Muscle layer of colon (tissue), 2 donors: ENCODE data around the gene OXER1.

Experiments
- H3K27ac ChIP-seq: one replicate; pipeline ENCODE4 v1.7.0; 2013; ENCODE audit warnings: low read depth, mild to moderate bottlenecking, low read length, moderate library complexity
- H3K27me3 ChIP-seq, 2 donors: one replicate each; pipeline ENCODE4 v1.7.0; 2013; ENCODE audit warnings: low read length in 2 of 2, mild to moderate bottlenecking in 2 of 2; ENCODE audit not compliant: insufficient read depth in 2 of 2, control insufficient read depth in 1 of 2
- H3K36me3 ChIP-seq: one replicate; pipeline ENCODE4 v1.7.0; 2013; ENCODE audit warnings: mild to moderate bottlenecking, low read length; ENCODE audit not compliant: insufficient read depth
- H3K4me1 ChIP-seq: one replicate; pipeline ENCODE4 v1.7.0; 2013; ENCODE audit warnings: mild to moderate bottlenecking, low read length; ENCODE audit not compliant: insufficient read depth
- H3K4me3 ChIP-seq, 2 donors: one replicate each; pipeline ENCODE4 v1.7.0; 2013; ENCODE audit warnings: low read length in 2 of 2, low read depth in 1 of 2, mild to moderate bottlenecking in 1 of 2, moderate library complexity in 1 of 2
- H3K9ac ChIP-seq: one replicate; pipeline ENCODE4 v1.7.0; 2013; ENCODE audit warnings: low read length
- H3K9me3 ChIP-seq: one replicate; pipeline ENCODE4 v1.7.0; 2013; ENCODE audit warnings: mild to moderate bottlenecking, low read length
- donor health status: abdominal sarcoma.
- donor health status: Adenocarcinoma of cecum.

Gene OXER1

DNA sequence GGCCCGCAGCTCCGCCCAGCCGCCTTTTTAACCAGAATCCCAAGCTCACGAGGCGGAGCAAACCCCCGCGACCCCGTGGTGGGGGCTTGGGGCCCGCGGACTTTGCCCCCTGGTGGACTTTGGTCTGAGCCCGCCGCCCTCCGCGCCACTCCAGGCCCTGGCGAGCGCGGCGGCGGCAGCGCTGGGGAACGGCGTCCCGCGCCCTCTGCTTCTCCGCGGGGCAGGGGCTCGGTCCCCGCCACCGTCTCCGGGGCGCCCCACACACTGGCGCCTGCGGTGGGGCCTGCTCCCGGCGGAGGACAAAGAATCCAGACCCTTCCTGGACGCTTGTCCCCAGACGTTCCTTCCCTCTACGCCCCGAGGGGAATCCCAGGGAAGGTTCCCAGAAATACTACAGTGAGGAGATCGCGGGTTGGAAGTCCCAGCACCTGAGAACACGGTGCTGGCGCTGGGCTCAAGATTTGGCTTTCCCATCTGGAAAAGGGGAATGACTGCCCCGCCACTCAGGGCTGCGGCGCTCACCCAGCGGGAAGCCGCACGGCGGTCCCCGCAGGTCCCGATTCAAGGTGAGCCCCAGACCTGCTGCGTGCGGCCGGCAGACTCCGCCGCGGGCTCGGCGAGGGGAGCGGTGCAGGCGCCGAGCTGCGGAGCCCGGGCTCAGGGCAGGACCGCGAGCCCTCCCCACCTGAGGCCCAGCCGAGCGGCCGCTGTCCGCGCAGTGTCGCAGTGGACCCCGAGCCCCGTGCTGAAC lies 28.8 kb upstream of the OXER1 start, which contains the start of gene HAAO:
Gene HAAO, minus strand, starts transcription at position 1 of the 751 bp plus-strand sequence. CDS start 47 bp downstream, outside the sequence.
- H3K4me1 ChIP-seq: peaks cover 15% of the 10 kb centered on the region
- no peaks in the 10 kb centered on the region for H3K27me3 ChIP-seq
- H3K9me3 ChIP-seq: no peaks in the 10 kb centered on the region
- H3K9ac ChIP-seq: peak within 1 kb of the TSS; percentile 55
- H3K27ac ChIP-seq: peak within 1 kb of the TSS; percentile 74
- peak within 1 kb of the TSS; percentile 24 to 59 for H3K4me3 ChIP-seq
- H3K36me3 ChIP-seq: no peaks in the 10 kb centered on the region

GRCh38 chr2:42792087-42792582 lies 28.2 kb upstream of the OXER1 start:
- peak overlapping the region; percentile 24 to 59 for H3K4me3 ChIP-seq

DNA sequence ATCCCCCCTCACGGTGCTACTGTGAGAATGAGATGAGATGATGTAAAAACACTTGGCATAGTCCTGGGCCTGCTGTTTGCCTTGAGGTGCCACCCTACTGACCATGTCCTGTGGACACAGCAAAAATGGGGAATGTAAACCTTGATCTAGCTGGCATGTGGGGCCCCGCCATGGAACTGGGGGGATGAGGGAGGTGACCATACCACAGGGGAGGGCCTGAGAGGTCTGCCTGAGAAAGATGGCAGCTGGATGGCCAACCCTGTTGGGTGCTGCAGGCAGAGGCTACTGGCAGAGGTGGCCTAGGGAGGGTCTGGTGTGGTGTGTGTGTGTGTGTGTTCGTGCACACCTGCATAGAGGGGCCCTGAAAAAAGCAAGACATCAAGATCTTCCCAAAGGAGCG lies 27.7 kb upstream of the OXER1 start:
- H3K36me3 ChIP-seq: peaks cover 3% of the 10 kb centered on the region
- H3K4me1 ChIP-seq: peaks cover 15% of the 10 kb centered on the region
- no peaks in the 10 kb centered on the region for H3K27me3 ChIP-seq
- H3K9ac ChIP-seq: no peak overlapping the region
- no peak overlapping the region for H3K27ac ChIP-seq
- H3K4me3 ChIP-seq: peak overlapping the region; percentile 24 to 59
- H3K9me3 ChIP-seq: no peaks in the 10 kb centered on the region

More at GRCh38 chr2:42792087-42792582, 28.2 kb upstream of the OXER1 start:
- Histone ChIP-seq H3K9ac (no peak overlapping the region), H3K36me3 (no peaks in the 10 kb centered on the region), H3K27ac (peak overlapping the region; percentile 74), H3K27me3 (no peaks in the 10 kb centered on the region), H3K9me3 (no peaks in the 10 kb centered on the region), H3K4me1 (peaks cover 15% of the 10 kb centered on the region)

GRCh38 chr2:42789751-42790150 lies 25.8 kb upstream of the OXER1 start:
- no peak overlapping the region for H3K9ac ChIP-seq
- H3K4me1 ChIP-seq: peaks cover 15% of the 10 kb centered on the region
- H3K27ac ChIP-seq: no peak overlapping the region
- H3K9me3 ChIP-seq: no peaks in the 10 kb centered on the region
- H3K4me3 ChIP-seq: no peak overlapping the region
- no peaks in the 10 kb centered on the region for H3K27me3 ChIP-seq
- H3K36me3 ChIP-seq: peaks cover 7% of the 10 kb centered on the region

- Histone ChIP-seq H3K4me1 (peaks cover 15% of the 10 kb centered on the region), H3K4me3 (no peak overlapping the region), H3K27me3 (no peaks in the 10 kb centered on the region), H3K36me3 (peaks cover 7% of the 10 kb centered on the region), H3K9ac (no peak overlapping the region), H3K9me3 (no peaks in the 10 kb centered on the region), H3K27ac (no peak overlapping the region)
These were observed 24.9 kb upstream of the OXER1 start for GRCh38 chr2:42788882-42789281.

- Histone ChIP-seq H3K9me3 (no peaks in the 10 kb centered on the region), H3K4me3 (no peak overlapping the region), H3K27ac (no peak overlapping the region), H3K36me3 (peaks cover 7% of the 10 kb centered on the region), H3K27me3 (no peaks in the 10 kb centered on the region), H3K4me1 (peaks cover 15% of the 10 kb centered on the region), H3K9ac (no peak overlapping the region)
These were observed 24.5 kb upstream of the OXER1 start for GRCh38 chr2:42788478-42788793.

DNA sequence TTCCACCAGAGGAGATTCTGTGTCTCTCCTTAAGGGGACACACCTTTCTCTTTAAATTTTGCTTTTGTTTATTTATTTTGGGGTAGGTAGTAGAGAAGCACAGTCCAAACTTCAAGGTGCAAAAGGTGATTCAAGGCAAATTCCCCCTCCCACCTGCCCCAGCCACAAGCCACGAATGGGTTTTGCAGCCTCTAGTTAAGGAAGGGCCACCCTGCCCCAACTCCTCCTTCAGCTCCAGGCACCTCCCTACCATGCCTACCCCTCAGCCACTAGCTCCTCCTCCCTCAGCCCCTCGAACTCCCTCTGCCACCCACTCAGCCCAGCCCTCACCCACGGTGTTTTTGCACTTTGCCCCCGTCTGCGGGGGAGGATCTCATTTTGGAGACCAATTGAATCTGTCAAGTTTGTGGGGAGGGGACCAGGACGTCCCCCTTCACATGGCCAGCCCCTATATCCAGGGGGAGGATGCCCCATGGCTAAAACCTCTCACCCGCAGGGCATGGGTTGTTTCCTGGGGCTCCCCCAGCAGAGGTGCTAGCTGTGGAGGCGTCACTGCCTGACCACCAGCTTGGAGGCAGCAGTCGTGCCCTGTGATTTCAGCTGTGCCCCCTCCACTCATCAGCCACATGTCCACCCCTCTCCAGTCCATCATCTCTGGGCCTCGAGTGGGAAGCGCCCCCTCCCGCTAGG lies 24.0 kb upstream of the OXER1 start:
- H3K9ac ChIP-seq: no peak overlapping the region
- no peak overlapping the region for H3K4me3 ChIP-seq
- peaks cover 7% of the 10 kb centered on the region for H3K36me3 ChIP-seq
- H3K9me3 ChIP-seq: no peaks in the 10 kb centered on the region
- no peak overlapping the region for H3K27ac ChIP-seq
- H3K27me3 ChIP-seq: no peaks in the 10 kb centered on the region
- H3K4me1 ChIP-seq: peaks cover 15% of the 10 kb centered on the region

DNA sequence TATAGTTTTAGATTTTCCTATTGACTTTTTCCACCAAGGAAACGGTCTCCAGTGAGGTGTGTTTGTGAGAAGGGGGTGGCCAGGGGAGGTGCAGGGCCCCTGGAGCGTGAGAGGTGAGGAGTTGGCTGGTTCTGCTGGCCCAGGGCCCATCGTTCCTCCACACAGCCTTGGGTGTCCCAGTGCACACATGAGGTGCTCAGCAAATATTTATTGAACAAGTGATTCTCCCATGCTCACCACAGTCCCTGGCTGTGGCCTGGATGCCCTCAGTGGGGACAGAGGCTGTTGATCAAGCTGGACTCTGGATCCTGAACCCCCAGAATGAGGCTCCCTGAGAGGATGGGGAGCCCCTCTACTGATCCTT lies 23.5 kb upstream of the OXER1 start:
- no peak overlapping the region for H3K4me3 ChIP-seq
- peaks cover 15% of the 10 kb centered on the region for H3K4me1 ChIP-seq
- no peaks in the 10 kb centered on the region for H3K27me3 ChIP-seq
- no peaks in the 10 kb centered on the region for H3K9me3 ChIP-seq
- H3K36me3 ChIP-seq: peaks cover 7% of the 10 kb centered on the region
- no peak overlapping the region for H3K27ac ChIP-seq
- H3K9ac ChIP-seq: no peak overlapping the region

DNA sequence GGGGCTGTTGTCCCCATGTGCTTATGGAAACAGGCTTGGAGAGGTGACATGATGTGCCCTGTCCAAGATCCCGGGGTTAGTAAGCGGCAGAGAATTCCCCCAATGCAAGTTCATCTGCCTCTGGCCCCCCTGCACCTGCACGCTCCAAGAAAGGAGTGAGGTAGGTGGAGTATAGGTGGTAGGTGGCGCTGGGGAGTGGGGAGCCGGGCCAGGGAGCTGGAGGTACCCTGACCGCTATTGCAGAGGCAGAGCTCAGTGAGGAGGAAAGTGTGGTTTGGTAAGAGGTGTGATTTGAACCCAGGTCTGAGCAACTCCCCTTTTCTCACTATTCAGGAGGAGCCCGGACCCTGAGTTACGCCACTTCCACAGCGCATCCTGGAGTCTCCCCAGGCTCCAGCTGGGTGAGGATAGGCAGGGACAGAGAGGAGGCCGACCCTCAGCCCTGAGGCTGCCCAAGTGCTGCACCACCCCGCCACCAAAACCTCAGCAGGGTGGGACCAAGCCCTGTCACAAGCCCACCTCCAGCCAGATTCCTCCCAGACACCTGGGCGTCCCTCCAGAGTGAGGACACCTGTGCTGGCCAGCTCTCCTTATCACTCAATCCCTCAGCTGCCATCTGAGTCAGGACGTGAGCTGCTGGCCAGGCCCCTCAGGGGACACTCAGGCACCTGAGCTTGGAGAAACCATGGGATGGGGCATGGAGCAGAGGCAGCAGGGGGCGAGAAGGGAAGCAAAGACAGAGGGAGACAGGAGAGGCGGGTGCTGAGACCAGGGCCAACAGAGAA lies 22.8 kb upstream of the OXER1 start:
- no peak overlapping the region for H3K9ac ChIP-seq
- H3K4me1 ChIP-seq: peaks cover 11% of the 10 kb centered on the region

DNA sequence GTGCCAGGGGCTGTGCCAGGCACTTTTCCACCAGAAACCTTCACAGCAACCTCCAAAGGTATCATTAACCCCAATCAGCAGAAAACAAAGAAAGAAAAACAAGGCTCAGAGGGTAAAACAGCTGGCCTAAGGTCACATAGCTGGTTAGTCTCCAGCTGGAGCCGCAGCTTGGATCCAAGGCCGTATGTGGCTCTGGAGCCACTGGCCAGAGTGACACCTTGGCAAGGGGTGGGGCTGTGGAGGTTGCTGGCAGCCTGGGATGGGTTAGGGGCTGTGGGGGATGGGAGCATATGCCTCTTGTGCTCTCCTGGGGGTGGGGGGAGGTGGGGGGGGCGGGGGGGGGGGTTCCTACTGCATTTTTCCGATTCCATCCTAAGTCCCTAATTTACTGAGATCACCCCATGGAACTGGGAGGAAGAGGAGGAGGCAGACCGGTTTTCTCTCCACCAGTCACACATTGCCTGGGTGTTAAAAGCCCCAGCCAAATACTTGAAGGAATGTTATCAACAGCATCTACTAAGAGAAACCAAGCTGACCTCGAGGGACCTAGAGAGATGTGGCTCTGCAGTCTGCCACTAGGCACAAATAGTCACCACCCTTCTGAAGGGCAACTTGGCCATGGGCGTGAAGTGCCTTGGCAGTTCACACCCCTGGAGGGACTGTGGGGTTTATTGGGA lies 20.4 kb upstream of the OXER1 start:
- H3K9me3 ChIP-seq: no peaks in the 10 kb centered on the region
- H3K4me3 ChIP-seq: no peak overlapping the region
- H3K27me3 ChIP-seq: no peaks in the 10 kb centered on the region
- H3K27ac ChIP-seq: no peak overlapping the region
- H3K36me3 ChIP-seq: peaks cover 7% of the 10 kb centered on the region
- no peaks in the 10 kb centered on the region for H3K4me1 ChIP-seq
- H3K9ac ChIP-seq: no peak overlapping the region

More for the DNA sequence above, 22.8 kb upstream of the OXER1 start:
- Histone ChIP-seq H3K27ac (no peak overlapping the region), H3K27me3 (no peaks in the 10 kb centered on the region), H3K36me3 (peaks cover 7% of the 10 kb centered on the region), H3K4me3 (no peak overlapping the region), H3K9me3 (no peaks in the 10 kb centered on the region)

- H3K9ac ChIP-seq: no peak overlapping the region
- peaks cover 7% of the 10 kb centered on the region for H3K36me3 ChIP-seq
- H3K9me3 ChIP-seq: no peaks in the 10 kb centered on the region
- no peak overlapping the region for H3K4me3 ChIP-seq
- no peaks in the 10 kb centered on the region for H3K4me1 ChIP-seq
- no peak overlapping the region for H3K27ac ChIP-seq
- no peaks in the 10 kb centered on the region for H3K27me3 ChIP-seq
These were observed 19.6 kb upstream of the OXER1 start for GRCh38 chr2:42783511-42783910.
